ENCODE data around the gene R3HDM1. TPM values are rescaled to one million over a fixed set of nuclear protein-coding genes. Genes with fewer than 3 reads are reported as not detected.

R3HDM1 gene
- total RNA-seq, 2 experiments from 2014 or later = 28.7 to 111 TPM

DNA sequence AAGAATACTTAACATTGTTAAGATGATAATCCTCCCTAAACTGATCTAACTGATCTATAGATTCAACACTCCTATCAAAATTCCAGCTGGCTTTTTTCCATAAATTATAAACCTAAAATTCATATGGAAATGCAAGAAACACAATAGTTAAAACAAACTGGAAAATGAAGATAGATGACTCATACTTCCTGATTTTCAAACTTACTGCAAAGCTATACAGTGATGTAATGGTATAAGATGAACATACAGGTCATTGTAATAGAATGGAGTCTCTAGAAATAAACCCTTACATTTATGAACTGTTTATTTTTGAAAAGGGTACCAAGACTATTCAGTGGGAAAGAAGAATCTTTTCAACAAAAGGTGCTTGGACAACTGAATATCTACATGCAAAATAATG is 242.6 kb downstream of the R3HDM1 start:
- H3K9me2 ChIP-seq (ENCODE audit: insufficient read depth, low read length) = no peaks in the 10 kb centered on the region
- intact Hi-C loops (cut with micrococcal nuclease; ENCODE audit: unreplicated experiment) = no loop called here
- H2AFZ ChIP-seq (ENCODE audit: low read length) = no peak overlapping the region
- H3K4me1 ChIP-seq (ENCODE audit: insufficient read depth, low read length, poor library complexity, severe bottlenecking) = no peaks in the 10 kb centered on the region
- DNase-seq (ENCODE audit: low spot score) = no peak
- POLR2A ChIA-PET = interaction anchor here (1.0 kb wide), 1 partner anchor 16 kb away, joined by 3 read pairs; no protein-coding TSS in a partner anchor
- H3K27ac ChIP-seq (ENCODE audit: low read depth, low read length, poor library complexity, severe bottlenecking) = no peak overlapping the region
- no peak for TF ChIP-seq EZH2phosphoT487 (IDR thresholded peaks at IDR 0.05; ENCODE audit: borderline replicate concordance, low read depth, low read length)
- TF ChIP-seq, protein P1, sequence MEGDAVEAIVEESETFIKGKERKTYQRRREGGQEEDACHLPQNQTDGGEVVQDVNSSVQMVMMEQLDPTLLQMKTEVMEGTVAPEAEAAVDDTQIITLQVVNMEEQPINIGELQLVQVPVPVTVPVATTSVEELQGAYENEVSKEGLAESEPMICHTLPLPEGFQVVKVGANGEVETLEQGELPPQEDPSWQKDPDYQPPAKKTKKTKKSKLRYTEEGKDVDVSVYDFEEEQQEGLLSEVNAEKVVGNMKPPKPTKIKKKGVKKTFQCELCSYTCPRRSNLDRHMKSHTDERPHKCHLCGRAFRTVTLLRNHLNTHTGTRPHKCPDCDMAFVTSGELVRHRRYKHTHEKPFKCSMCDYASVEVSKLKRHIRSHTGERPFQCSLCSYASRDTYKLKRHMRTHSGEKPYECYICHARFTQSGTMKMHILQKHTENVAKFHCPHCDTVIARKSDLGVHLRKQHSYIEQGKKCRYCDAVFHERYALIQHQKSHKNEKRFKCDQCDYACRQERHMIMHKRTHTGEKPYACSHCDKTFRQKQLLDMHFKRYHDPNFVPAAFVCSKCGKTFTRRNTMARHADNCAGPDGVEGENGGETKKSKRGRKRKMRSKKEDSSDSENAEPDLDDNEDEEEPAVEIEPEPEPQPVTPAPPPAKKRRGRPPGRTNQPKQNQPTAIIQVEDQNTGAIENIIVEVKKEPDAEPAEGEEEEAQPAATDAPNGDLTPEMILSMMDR (conservative IDR thresholded peaks at IDR 0.05; ENCODE audit: low read length) = no peak
- H3K9me3 ChIP-seq (ENCODE audit: low read length) = no peaks in the 10 kb centered on the region
- H3K4me3 ChIP-seq (ENCODE audit: low read depth, low read length, poor library complexity, severe bottlenecking) = no peak overlapping the region
- BruUV-seq (replicated peaks) = no TSS peak
- H3K79me2 ChIP-seq (ENCODE audit: insufficient read depth, low read depth, low read length) = no peaks in the 10 kb centered on the region
- CTCF ChIA-PET (ENCODE audit: unreplicated experiment) = no interaction called here
- no peaks in the 10 kb centered on the region for H4K20me1 ChIP-seq (ENCODE audit: insufficient read depth, low read length)
- H3K36me3 ChIP-seq (ENCODE audit: insufficient read depth, low read length) = peaks cover 94% of the 10 kb centered on the region
- no peak overlapping the region for H3K4me2 ChIP-seq (ENCODE audit: low read length)

Small RNA genes lying within 50 kb of the gene (microRNA-seq; reads per million reads assigned to microRNA genes)
- 312 reads per million, percentile 72 among the genes with 10 or more reads in this experiment for gene MIR128-1 (ENCODE audit: borderline replicate concordance)

Small RNA genes lying within 50 kb of the gene (small RNA-seq; reads per million reads assigned to genes)
- gene MIR128-1 (0.78 reads per million, percentile 34 among the genes with 10 or more reads in this experiment), gene RNU6-512P (not detected)

Other genes with a start within 250 kb of the R3HDM1 start
- 10.9 and 11.6 TPM in 2 replicates for gene ZRANB3, start 266 bp upstream of the R3HDM1 start, total RNA-seq (2014; rRNA removed; shearing (Covaris generic))
- 24.8 and 27.0 TPM in 2 replicates for gene ZRANB3, start 266 bp upstream of the R3HDM1 start, total RNA-seq (2022)
- 48.4 and 55.4 TPM in 2 replicates for gene UBXN4, start 210.4 kb downstream of the R3HDM1 start, total RNA-seq (2014; rRNA removed; shearing (Covaris generic))
- gene UBXN4, start 210.4 kb downstream of the R3HDM1 start, total RNA-seq (2022) = 88.2 and 105 TPM in 2 replicates